Medulla oblongata (tissue), 1 donor: ENCODE data around the gene SGIP1.
A peak's percentile ranks its signal among the peaks of the same experiment; 100 is the strongest.
"Not testable (repeated sequence)": the region's sequence is repeated elsewhere in the genome, so short reads cannot be mapped to it uniquely, and the experiment has no call there.

Source experiments
- DNase-seq: peaks from one replicate; pipeline ENCODE4 v3.0.0-alpha.2; 2015; ENCODE audit errors: extremely low spot score

Gene SGIP1

DNA sequence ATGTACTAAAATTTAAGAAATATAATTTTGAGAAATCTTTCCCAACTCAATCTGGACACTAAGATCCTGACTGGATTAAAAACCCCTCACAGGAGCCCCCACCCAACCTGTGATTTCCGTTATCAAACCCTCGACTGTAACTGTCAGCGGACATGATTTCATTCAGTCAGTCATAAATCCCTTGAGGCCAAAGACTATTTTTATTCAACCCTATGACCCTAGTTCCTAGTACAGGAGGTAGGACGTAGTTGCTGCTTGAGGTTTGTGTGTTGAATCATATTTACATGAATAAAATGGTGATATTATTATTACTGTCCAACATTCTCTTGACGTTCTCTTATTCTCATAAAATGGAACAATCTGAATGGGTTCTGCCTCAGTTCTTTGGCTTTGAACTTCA, 145.2 kb downstream of the SGIP1 start:
- no peak for DNase-seq

DNA sequence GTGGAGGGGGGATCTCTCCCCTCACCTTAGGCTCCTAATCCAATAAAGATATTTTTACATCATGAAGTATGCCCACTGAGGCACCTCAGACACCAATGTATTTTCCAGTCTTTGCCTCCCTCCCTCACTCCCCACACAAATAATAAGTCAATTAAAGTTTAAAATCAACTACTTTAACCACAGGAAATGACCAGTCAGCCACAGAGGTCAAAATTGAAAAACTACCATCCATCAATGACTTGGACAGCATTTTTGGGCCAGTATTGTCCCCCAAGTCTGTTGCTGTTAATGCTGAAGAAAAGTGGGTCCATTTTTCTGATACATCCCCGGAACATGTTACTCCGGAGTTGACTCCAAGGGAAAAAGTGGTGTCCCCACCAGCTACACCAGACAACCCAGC, 147.7 kb downstream of the SGIP1 start:
- DNase-seq, result no peak

DNA sequence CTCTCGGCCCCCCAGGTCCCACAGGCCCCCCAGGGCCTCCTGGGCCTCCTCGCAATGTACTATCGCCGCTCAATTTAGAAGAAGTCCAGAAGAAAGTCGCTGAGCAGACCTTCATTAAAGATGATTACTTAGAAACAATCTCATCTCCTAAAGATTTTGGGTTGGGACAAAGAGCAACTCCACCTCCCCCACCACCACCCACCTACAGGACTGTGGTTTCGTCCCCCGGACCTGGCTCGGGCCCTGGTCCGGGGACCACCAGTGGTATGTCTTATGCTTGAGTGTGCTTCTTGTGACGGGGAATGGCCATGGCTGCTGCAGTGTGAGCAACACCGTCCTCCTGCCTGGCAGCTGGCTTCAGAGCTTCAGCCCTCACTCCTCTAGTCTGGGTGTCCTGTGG, 148.2 kb downstream of the SGIP1 start:
- no peak for DNase-seq

DNA sequence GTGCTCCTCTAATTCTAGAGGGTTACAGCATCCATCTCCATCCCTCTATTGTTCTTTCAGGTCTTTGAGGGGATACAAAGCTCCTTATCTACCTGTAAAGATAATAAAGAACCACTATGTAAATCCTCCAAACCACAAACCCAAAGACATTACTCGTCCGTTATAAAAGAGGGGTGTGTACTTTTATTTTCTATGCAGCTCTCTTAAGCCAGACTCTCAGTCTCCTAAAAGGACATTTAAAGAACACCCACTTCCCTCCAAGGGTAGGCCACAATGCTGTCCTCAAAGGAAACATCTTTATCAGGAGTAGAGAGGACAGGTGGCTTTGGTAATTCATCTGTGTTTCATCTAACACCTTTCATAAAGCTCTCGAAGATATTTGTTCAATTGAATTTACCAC, 150.4 kb downstream of the SGIP1 start:
- DNase-seq, result no peak

DNA sequence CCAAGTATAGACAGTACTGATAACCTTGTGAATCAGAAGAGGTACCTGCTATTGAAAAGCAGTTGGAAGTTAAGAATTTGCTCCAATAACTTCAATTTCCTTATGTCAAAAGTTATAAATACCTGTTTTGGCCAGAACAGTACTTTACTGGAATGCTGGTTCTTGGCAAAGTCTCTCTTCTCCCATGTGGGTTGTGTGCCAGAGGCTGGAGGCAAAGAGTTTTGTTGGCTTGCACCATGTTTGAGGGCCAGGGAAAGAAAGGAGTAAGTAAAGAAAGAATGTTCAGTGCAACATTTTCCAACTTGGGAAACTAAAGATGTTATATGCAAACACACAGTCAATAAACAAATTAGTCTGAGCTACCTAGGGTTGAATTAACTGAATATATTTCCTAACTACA, 151.3 kb downstream of the SGIP1 start:
- DNase-seq, result peak; percentile 20

DNA sequence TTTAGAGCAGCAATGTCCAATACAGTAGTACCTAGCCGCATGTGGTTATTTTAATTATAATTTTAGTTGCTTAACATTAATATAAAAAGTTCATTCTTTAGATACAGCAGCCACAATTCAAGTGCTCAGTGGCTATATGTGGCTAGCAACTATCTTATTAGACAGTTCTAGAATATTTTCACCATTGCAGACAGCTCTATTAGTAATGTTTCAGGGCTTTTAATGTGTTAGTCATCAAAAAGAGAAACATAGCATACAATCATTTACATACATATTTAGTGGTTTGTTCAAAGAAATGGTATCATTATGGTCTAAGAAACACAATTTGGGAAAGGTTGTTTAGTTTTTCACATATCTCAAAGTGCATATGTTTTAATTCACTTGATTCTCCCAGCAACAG, 151.7 kb downstream of the SGIP1 start:
- DNase-seq, result no peak

DNA sequence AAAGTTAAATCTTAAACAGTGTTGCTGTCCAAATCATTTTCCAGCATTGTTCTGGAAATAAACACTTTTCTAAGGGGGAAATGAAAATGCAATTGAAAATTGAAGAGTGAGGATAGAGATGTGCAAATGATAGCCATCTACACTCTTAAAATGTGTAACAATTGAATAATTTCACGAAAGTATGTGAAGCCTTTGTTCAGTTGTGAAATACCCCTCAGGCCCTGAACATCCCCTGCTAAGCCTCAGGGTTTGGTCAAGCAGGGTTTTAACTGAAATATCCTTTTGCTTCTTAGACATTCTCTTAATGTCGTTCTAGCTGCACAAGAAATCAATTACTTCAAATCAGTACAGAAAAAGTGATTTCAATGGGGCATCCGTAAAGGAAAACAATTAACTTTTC, 152.5 kb downstream of the SGIP1 start:
- DNase-seq, result no peak

DNA sequence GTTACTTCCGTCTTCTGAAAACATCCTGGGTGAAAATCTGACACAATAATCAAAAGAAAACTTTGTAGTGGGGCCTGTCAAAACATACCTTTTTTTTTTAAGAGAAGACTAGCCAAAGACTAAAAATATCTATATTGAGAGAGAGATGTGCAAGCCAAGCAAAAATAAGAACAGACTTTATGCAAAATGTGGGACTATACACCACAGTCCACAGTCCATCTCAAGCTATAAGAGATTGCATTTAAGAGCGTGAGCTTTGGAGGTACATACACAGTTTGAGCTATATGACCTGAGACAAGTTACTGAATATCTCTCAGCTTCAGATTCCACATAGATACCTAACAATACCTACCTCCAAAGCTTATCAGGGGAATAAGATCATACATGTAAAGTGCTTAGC, 153.4 kb downstream of the SGIP1 start:
- DNase-seq, result no peak

DNA sequence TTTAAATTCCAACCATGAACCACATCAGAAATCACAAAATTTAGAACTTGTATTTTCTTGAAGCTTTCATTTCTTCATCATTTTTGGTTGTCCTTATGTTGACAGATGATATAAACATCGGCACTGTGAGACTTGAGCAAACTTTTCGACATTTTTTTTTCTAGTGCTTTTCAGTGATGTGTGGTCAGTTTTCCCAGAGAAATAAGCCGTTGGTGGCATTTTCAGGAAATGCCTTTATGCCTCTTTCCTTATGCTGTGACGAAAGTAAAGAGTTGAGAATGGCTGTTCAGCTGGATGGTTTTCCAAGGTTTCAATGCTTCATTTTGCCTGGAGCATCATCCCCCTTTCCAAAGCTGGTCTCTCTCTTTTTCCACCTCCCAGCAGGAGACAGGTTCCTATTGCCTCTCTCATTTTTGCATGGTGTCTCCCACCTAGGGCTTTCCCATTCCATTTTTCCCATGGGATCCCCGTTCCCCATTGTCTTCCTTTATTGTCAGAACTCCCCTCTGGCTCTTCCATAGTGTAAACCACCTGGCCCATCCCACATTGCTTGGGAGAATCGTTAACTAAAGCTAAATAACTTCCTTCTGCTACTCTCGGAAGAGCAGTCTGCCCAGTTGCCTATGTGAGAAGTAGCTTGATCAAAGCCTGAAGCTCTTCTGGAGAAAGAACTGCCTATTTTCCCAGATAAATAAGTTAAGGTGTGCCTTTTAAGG, 156.9 kb downstream of the SGIP1 start:
- no peak for DNase-seq

DNA sequence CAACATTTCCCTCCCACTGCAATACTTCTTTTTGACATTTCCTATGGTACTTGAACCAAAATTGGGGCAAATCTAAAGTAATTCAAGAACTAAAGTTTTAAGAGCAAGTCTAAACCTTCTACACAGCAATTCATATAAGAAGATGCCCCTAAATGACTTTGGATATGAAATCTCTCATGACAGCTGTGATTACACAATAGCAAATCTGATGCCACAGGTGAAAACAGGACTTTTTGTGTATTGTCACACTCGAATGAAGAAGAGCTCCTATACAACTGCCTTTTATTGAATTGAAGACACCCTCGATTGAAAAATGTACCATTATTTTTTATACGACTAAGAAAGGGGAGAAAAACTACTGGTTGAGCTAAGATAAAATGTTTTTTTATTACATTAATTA, 158.7 kb downstream of the SGIP1 start:
- DNase-seq, result no peak

DNA sequence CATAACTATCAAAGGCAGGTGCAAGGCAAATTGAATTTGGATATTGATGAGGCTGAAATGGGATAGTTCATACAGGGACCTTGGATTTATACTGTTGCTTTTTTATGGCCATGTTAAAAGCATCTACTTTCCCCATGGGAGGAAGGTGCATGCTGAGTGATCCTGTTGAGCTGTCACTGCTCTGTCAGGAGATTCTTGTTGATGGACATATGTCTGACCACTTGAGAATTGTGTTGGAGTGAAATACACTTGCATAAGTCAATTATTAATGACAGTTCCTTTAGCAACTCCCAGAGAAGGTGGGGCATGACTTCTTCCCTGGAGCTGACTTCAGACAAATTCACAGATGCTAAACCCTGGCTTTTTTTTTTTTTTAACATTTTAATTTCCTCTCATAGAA, 159.9 kb downstream of the SGIP1 start:
- no peak for DNase-seq

DNA sequence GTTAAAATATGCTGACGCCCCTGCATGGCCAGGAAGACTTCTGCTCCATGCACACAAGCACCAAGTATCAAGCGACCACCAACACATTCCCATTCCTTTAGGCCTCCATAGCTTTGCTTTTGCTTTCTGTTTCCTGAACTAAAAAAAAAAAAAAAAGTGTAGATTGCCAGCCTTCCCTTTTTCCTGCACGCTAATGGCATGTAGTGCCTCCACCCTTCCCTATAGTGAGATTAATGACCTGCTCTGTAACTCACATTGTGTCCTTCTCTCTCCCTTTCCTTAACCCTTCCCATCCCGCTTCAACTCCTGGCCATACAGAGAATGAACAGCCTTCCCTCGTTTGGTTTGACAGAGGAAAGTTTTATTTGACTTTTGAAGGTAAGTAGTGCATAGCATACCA, 161.2 kb downstream of the SGIP1 start:
- DNase-seq, result no peak

DNA sequence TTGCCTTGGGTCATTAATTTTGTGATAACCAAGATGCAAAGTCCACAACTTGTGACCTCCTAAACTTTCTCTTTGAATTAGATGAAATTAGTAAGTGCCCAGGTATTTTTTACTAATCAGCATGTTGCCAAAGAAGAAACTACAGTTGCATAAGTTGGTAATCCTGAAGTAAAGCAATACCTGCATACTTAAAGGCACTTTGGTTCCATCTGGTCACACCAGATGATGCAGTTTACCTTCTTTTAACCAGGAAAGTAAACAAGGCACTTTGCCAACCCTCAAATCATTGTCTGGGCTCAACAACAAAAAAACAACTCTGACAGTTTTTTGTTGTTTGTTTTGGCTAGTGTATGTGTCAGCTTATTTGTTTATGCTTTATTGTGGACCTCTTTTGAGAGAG, 162.8 kb downstream of the SGIP1 start:
- DNase-seq, result no peak

DNA sequence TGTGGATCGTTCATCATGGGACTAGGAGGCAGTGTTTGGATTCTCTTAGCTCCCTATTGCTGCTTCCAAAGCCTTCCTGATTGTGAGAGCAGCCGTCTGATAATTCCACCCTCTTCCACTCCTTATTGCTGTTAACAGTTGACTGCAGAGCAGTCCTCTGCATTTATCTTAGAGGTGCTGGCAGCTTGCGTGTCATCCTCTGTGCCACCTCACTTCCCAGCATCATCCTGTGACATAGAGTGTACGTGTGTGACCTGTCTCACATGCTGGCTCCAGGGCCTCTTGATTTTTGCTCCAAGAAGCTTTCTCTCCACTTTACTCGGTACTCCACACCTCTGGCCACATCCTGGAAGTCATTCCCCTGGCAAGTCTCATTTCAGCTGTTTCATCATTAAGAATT, 165.3 kb downstream of the SGIP1 start:
- no peak for DNase-seq

DNA sequence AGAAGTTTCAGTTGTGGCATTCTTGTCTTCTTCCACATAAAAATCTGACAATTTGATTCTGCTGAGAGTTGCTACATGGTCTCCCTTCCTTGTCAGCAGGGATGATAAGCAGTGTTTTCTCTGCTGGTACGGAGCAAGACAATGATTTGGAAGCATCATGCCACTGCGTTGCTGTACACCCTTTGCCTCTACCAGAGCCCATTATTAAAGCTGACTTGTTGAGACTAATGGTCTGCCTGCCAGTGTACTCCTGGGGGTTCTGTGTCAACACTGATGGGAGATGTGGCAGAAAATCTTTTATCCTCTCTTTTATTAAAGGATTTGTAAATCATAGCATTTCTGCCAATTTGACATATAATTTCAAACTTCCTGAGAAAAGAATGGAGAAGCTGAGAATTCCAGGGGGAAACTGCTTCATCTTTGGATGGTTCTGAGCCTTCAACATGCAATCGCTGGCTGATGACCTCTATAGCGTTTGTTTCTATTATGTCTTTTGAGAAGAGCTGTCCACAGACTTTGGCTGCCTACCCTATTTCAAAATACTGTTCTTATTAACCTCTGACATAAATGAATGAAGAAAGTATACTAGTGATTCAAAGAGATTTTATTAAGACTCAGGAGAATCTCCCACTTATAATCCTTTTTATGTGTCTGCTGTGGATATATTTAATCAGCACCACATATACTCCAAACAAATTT, 170.4 kb downstream of the SGIP1 start:
- DNase-seq, result no peak

DNA sequence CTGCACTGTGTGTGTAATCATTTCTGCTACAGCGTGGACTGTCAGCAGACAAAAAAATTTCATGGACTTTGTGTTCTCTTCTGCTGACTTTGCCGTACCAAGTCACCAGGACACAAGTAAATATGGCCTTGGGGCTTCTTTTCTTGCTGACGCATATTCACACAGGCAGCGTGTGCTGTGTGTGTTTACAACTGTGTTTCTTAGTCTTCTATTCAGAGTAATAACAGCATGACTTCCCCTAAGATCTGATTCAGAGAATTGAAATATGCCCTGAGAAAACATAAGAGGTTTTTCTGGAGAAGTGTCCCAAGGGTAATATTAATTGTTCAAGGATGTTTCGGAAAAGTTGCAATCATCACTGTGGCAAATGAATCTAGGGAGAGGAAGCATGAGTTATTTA, 171.2 kb downstream of the SGIP1 start:
- DNase-seq, result no peak

DNA sequence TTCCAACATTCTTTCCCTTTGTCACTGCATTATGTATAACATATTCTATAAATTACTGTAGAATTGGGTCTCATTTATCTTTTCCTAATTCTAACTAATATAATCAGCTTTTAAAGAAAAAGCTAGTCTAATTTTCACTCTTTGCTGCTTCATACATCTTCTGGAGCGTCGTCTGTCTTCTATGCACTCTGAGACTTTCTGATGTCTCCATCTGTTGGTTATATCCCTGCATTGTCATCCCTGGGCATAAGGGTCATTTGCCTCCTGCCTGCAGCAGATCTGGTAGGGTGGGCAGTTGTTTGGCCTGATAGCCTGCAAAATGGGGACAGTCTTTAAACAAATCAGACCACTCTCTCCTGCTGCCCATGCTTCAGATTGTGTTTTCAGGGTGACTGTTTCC, 177.5 kb downstream of the SGIP1 start:
- DNase-seq, result peak; percentile 37

DNA sequence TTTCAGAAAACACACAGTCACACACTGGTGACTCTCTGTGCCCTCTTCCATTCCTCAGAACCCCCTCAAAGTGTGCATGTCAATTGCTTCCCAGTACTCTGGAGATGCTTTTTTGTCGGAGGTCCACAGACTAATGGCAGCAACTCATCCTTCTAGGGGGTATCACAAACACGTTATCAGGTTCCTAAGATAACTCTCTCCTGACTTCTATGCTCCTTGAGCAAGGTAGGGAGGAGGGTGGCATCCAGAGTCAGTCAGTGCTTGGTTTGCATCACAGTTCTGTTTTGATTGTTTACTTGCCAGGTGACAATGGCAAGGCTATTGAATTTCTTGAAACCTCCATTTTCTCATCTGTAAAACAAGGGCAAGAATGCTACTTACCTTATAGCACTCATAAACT, 178.9 kb downstream of the SGIP1 start:
- no peak for DNase-seq

DNA sequence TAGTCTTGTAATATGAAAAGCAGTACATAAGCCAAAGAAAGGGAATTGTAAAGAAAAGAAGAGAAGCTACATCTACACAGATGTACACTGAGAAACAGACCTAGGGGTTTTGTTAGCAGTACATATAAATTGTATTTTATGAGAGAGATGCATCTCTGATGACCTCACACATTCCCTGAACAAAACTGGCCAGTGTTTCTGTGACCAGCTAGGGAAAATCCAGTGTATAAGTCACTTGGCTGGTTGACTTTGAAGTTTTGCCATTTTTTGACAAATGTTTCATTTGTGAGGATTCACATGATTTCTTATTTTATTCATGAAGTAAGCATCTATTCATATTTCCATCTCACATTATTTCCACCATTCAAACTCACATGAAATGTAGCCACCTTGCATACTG, 190.0 kb downstream of the SGIP1 start:
- peak; percentile 11 for DNase-seq

DNA sequence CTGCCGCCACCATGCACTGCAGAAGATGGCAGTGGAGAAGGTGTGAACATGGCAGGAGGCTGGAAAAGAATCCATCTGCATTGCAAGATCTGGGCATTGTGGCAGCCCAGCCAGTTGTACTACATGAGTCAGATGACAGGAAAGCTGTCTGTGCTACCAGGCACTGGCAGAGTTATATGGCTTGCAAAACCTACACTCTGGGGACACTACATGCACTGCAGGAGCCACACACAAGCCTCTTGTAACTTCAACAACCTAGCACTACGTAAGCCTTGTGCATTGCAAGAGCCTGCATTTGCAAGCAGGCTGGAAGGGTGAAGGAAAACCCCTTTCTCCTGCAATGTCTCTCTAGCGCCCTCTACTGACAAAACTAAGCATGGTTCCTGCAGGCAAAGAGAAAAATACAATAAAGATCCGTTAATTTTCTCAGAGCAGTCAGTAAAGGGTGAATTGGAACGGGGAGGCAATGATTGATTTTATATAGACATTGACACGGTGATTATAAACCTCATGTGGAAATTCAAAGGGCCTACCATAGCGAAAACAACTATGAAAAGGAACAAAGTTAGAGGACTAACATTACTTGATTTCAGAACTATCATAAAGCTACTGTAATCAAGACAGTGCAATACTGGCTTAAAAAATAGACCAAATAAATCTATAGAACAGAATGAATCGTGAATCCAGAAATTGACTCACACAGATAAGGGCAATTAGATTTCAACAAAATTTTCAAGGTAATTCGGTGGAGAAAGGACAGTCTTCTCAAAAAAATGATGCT, 192.1 kb downstream of the SGIP1 start:
- DNase-seq, result peak; percentile 82

DNA sequence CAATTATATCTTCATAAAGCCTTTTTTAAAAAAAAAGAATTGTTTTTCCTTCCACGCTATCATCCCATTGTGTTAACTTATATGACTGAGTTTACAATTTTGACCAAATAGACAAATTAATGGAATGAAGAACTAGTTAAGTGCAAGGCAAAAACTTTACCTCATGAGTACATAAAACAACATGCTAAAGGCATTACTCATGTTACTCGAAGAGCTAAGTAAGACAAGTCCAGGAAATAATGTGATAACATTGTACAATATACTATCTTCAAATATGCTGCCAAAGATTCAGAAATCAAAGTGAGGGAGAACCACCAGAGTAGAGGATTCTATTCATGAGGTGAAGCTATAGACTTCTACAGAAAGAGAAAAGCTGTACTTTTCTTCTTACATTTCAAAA, 194.1 kb downstream of the SGIP1 start:
- no peak for DNase-seq

DNA sequence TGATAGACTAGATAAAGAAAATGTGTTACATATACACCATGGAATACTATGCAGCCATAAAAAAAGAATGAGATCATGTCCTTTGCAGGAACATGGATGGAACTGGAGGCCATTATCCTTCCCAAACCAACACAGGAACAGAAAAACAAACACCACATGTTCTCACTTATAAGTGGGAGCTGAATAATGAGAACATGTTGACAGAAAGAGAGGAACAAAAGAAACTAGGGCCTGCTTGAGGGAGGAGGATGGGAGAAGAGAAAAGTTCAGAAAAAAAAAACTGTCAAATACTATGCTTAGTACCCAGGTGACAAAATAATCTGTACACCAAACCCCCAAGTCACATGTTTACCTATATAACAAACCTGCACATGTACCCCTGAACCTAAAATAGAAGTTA, 194.8 kb downstream of the SGIP1 start:
- DNase-seq, result not testable (repeated sequence)

DNA sequence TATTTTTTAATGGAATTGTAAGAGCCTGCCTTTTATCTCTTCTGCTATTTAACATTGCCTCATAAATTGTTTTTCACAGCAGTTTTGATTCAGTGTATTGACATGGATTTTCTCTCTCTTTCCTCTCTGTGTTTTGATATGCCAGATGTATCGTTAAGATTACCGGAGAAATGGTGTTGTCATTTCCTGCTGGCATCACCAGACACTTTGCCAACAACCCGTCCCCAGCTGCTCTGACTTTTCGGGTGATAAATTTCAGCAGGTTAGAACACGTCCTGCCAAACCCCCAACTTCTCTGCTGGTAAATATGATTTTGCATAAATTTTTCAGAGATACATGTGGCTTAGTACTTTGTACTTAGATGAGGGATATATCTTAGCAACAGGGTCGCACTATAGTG, 195.2 kb downstream of the SGIP1 start:
- no peak for DNase-seq
